CD4-positive, alpha-beta T cell treated with Interleukin-4 for 4 hours (primary cell): Measurements from ENCODE around the gene AUTS2.

ENCODE experiments used
- DNase-seq: peaks from one replicate; pipeline ENCODE4 v3.0.0-alpha.2; 2020

AUTS2 gene

DNA sequence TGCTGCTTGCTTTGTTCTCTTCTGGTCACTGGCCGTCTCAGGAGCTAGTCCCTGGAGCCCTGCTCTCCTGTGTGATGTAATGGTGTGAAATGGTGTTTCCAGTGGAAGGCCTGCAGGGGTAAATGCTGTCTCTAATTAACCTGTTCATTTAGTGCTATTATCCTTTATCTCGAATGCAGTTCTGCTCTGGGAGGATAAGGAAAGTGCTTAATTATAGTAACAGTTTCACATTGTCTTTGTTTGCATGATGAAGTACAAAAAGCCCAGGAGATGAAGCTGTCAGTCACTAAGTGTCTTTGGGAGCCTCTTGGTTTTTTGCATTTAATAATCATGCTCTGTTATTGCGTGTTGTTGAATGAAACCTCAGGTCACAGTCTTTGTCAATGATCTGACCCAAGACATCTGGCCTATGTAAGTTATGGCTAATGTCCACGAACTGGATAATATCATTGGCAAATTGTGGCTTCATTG, 778.3 kb downstream of the AUTS2 start:
- DNase-seq = no peak

DNA sequence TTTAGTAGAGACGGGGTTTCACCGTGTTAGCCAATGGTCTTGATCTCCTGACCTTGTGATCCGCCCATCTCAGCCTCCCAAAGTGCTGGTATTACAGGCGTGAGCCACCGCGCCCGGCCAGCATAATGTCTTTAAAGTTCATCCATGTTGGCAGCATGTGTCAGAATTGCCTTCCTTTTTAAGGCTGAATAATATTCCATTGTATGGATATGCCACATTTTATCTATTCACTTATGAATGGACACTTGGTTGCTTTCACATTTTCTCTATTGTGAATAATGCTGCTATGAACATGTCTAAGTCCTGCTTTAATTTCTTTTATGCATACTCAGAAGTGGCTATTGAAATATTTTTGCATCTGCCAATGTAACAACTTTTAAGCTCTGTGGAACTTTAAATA, 779.7 kb downstream of the AUTS2 start:
- no peak for DNase-seq

DNA sequence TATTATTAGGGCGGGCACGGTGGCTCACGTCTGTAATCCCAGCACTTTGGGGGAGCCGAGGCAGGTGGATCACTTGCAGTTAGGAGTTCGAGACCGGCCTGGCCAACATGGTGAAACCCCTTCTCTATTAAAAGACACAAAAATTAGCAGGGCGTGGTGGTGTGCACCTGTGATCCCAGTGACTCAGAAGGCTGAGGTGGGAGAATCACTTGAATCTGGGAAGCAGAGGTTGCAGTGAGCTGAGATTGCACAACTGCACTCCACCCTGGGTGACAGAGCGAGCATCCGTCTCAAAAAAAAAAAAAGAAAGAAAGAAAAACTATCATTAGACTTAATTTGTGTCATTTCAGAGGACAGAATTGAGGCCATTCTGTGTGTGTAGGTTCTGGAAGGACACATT, 780.9 kb downstream of the AUTS2 start:
- no peak for DNase-seq

DNA sequence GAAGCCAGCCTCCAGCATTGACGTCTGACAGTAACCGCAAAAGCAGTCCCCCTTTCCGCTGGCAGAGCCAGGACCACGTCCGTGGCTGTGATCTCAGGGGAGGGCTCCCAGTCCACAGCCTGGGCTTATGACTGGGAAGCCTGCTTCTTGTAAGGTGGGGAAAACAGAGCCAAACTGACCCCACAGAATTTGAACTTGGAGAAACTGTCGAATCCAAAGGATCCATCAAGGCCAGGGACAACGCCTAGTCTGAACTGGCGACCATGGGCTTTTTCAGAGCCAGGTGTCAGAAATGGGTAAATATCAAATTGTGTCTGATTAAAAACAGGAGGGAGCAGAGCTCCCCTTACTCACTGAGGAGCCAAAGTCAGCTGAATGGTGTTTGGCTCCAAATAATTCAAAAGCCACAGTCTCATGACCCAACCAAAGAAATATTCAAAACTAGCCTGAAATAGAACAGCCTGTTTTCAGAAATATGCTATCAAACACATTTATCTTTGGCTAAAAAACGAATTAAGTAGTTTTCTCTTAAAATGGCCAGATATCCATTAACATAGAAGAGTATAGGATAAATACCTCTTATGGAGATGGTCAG, 782.2 kb downstream of the AUTS2 start:
- DNase-seq = no peak

DNA sequence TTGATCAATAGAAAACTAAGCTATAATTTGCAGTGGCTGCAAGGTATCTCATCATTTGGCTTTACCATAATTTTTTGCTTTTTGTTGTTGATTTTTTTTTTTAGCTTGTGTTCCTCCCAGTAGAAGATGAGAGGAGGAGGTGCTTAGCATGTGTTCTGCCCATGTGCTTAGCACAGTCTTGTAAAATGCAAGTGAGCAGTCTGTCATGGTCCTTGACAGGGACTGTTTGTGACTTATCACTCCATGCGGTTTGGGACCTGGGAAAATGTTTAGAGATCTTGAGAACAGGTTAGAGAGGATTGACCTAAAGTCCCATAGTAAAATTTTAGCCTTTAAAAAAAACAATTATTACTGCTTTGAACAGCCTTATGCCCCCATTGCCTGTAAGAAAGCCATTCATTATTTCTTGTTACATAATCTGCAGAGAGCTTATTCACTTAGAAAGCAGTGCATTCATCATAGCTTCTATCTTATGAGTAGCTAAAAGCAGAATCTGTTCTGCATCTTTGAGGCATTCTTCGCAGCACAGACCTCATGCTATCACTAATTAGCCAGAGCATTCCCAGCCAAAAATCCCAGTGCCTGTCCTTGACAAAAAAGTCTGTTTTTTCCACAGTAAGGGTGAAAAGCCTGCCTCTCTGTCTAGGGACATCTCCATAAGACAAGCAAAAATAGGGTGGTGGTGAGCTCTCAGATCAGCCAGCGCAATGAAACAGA, 784.9 kb downstream of the AUTS2 start:
- no peak for DNase-seq

DNA sequence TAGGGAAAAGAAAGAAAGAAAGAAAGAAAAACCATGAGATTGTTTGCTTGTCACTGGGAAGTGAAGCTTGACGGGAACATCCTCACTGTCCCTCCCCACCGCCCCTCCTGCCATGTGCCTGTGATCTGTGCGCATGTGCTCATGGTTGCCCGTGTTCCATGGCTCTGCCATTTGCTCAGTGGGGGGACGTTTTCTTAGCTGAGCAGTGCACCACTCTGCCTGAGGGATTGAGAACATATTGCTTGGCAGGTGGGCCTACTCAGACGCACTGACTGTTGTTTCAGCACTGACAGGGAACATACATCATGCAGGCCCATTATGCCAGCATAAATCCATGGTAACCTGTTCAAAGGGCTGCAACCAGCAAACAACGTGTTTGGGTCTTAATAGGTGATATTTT, 785.7 kb downstream of the AUTS2 start:
- no peak for DNase-seq

DNA sequence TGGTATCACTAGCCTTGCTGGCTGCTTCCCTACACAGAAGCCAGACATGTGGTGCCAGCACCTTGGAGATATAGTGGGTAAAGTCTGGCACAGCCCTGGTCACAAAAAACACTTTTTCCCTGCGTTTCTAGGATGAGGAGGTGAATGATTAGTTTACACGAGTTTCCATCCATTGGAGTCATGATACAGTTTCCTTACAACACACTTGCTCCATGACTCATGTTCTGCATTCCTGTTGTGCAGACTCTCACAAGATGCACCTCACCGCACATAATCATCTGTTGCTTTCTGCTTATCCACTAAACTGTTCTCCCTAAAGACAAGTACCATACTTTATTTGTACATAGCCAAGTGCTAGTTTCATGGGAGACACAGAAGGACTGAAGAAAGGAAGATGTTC, 786.6 kb downstream of the AUTS2 start:
- DNase-seq = no peak

DNA sequence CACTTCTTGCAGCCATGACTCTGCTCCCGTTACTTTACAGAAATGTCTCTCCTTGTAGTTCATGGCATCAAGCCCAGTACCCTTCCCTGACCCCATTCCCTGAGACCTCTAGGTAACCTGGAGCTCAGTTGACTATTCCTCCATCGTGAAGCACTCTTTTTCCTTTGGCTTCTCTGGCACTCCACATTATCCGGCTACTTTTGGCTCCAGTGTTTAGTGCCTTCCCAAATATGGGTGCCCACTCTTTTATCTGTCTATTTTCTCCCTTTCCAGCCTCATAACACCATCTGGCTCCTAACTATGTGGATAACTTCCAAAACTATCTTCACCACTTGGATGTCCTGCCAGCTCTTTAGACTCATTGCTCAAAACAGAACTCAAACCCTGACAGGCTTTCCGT, 788.9 kb downstream of the AUTS2 start:
- DNase-seq = no peak

DNA sequence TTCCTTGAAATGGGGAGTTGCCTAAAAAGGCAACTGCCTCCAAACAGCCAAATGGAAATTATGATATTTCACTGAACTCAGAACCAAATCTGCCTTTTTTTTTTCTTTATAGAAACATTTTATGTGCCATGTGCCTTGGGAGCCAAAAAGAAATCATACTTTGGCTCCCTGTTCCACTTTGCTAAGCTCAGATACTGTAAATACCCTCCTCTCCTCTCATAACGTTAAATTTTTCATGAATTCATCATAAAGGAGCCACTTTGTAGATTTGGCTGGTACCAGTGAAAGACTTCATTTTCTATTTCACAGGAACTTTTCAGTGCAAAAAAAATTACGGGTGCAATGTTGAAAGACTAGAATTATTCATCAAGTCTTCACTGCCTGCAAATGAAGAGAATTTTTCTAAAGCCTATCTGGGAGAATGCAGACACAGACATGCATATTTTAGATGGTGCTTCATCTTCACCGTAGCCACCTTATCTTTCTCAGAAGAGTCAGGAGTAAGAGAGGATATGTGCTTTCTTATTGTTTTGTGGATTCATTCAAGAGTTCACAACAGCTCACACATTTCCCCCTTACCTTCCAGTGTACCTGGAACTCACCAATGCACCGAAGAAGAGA, 791.4 kb downstream of the AUTS2 start:
- DNase-seq = no peak

DNA sequence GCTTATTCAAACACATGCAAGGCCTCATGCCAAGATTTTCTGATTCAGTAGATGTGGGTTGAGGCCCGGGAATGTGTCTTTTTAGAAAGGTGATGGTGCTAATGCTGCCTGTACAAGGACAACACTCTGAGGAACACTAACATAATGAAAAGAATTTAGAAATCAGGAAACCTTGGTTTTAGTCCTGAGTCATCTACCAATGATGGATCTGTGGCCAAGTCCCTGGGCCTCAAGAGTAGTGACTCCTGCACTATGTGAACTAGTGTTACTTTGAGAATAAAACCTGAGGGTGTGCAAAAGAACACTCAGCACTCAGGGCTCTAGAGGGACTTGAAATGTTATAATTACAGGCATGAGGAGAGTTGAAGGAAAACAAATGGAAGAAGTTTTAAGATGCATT, 792.0 kb downstream of the AUTS2 start:
- no peak for DNase-seq

DNA sequence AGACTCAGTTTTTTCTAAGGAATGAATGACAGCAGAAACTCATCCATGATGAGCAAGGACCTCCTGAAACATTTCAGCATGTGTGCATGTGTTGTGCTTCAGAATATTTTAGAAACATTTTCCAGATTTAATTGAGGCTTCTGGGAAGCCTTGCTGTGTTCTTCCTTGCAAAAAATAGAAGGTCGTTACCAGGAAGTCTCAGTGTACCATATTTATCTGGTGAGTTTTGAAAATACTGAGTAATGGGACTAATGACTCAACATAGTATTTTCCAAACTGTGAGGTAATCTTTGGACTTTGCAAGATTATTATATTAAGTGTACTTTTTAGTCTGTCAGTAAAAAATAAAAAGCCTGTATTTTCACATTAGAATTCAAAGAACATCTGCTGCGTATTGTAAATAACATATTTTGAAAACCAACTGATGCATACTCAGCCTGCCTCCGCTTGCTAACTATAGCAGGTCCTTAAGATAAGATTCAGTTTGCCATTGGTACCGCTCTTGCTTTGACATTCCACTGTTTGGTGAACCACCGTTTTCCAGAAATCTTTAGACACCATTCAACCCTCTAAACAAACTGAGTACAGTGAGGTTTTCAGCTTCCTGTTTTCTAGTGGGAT, 794.1 kb downstream of the AUTS2 start:
- DNase-seq = no peak

DNA sequence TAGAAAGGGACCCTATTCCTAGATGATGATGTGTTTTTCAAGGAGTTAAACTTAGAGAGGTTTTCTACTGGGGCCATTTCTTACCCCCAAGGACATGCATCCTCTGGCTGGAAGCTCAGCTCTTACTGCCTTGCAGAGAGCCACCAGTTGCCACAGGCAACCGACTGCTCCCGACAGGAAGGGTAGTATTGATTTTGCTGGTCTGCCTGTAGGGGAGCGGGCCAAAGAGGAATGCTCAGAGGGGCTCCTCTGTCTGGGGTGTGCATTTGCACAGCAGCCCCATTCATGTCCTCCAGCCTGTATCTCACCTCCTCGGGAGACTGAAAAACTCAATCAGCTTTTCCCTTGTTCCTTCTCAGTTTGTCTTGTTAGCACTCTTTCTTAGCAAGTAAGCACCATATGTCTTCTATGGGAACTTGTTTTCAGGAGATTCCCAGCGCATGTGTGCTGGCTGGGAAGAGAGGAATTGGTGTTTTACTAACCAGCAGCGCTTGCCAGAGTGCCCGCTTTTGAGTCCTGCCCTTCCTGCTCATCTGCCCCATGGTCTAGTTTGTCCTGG, 794.7 kb downstream of the AUTS2 start:
- DNase-seq = no peak

DNA sequence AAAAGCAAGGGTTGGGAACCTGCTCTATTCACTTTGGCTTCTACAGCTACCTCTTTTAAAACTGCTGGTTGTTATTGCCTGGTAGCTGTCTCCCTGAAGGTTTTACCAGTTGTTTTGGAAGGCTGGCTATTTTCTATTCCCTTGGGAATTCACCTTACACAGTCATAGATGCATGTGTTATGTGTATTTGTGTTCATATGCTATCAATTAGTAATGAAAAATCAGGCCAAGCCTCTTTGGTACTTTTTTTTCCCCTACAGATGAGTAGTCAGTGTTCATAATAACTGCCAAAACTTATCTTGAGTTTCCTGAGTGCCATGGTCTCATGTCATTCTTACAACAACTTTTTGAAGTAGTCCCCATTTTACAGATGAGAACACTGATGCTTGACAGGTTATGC, 795.7 kb downstream of the AUTS2 start:
- no peak for DNase-seq

DNA sequence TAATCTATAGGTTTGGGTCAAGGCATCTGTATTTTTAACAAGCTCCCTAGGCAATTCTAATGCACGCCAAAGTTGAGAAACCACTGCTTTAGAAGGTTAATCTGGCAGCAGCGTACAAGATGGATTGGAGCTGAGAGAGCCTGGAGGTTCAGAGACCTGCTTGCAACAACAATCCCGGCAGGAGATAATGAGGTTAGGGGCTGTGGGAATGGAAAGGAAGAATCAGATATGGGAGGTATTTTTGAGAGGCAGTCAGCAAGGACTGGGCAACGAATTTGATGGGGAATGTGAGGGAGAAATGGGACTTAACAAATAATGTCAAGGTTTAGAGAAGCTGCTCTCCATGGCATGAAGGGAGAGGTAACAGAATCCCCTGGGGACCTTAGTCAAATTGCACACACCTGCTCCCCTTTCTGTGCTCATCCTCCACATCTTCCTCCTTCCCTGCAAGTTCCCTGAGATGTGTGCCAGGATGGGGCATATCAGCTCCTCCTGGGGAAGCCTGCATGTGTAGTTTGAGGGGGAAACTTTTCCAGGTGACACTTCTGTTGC, 802.6 kb downstream of the AUTS2 start:
- no peak for DNase-seq

DNA sequence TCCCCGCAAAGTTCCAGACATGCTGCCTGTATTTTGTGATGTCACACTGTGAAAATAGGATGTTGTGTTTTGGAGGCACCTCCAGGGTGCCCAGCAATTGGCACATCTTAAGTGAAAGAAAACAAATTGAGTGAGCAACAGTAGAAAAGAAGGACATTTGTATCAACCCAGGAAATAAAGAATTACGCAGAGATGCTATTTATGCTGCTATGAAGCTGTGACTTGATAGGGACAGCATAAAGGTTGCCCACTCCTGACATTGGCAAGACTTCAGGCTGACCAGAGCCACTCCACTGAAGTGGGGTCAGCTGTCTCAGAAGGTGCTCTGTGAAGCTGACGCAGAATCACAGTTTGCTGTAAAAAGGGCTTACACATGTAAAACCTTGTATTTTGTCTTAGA, 803.8 kb downstream of the AUTS2 start:
- DNase-seq = no peak

DNA sequence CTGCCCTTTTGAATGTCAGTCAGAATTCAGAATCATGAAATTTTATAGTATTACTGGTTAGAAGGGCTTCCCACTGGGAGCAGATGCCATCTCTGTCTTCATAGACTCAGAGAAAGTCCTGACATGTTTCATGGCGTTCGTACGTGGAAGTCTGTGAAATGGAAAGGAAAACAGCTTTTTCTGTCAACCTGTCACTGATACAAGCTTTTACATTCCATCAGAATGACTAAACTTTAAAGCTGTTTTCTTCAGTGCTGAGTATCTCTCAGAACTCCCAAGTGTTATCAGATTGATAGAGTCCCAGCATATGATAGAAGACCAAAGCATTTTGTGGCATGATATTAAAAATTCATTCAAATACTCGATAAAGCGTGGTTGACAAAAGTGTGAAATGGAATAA, 807.0 kb downstream of the AUTS2 start:
- DNase-seq = no peak

DNA sequence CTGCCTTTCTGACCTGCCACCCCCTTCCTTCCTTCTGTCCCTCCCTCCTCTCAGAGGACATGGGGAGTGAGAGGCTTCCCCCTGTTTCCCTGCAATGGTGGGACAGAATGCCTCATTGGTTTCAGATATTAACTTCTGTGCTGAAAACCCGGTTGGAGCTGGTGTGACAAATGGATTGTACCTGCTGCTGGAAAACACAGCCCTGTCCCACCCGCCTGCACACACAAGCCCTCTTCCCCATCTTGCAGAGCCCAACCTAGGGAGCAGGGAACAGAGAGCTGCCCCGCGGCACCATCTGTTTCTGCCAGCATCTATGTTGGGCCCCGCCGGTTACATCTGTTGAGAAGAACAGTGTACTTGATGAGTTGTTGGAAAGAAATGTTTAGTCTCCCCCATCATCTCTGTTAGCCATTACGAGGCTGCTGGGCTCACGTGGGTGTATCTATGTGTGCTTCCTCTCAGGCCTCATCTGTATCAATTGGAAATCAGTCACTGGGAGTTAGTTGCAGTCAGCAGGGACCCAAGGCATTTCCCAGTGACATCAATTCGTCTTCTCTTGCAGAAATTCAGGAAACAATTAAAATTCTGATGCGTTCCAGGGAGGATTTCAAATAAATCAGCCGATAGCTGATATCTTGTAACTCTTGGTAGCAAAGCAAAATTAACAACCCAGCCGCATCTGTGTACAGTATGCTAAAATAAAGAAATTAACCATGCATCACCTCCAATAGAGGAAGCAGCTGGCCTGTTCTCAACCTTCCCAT, 808.1 kb downstream of the AUTS2 start:
- no peak for DNase-seq

DNA sequence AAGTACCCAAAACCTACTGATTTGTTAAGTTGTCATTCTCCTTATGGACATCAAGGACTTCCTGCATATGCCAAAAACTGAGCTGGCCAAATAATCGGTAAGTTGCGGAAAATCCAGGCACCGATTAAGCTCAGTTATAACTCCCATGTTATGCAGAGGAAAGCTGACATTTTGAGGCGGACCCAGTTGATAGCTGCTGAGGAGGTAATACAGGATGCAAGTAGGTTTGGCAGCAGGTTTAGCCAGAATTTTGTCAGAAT, 808.6 kb downstream of the AUTS2 start:
- DNase-seq = no peak

DNA sequence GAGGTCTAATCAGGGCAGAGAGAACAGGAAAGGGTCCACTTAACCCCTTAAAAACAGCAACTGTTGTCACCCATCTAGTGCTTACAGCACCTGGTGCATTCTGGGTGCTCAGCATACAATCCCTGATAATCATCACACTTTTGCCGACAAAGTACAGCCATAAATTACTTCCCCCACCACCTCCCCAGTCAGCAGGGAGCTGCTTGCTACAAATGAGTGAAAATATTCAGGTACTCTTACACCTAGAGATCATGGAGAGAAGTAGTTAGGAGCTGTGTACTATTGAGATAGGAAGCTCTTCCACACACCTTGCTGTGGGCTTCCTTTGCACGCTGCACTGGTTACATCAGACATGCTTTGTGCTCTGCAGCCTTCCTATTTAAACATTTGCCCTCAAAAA, 810.2 kb downstream of the AUTS2 start:
- no peak for DNase-seq

DNA sequence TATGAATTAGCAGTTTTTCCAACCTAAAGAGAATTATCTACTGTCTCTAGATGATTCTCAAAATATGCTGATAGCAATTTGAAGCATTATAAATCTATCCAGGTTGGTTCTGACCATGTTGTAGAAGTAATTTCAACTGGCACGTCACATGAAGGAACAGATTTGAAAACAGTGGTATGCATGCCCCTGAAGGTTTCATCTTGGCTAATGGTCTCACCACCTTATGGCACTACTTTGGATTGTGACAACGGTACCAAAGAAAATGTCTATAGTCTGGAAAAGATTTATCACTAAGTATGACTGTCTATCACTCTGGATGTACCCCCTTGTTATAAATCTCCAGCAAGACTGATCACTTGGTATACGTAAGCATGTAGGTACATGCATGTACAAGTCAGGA, 810.6 kb downstream of the AUTS2 start:
- no peak for DNase-seq

DNA sequence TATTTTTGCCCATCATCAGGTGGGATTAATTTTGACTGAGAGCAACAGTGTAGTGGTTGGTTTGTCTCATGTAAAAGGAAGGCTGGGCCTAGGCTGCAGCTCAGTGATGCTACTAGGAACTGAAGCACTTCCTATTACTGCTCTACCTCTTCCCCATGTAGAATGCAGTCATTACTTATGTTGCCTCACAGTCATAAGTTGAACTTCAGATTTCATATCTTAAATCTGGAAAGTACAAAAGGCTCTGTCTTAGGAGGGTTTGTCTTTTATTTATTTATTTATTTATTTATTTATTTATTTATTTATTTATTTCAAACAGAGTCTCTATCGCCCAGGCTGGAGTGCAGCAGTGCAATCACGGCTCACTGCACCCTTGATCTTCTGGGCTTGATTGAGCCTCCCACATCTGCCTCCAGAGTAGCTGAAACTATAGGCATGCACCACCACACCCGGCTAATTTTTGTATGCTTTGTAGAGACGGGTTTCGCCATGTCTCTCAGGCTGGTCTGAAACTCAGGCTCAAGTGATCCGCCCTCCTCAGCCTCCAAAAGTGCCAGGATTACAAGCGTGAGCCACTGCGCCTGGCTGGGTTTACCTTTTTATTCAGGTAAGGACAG, 812.0 kb downstream of the AUTS2 start:
- DNase-seq = no peak

DNA sequence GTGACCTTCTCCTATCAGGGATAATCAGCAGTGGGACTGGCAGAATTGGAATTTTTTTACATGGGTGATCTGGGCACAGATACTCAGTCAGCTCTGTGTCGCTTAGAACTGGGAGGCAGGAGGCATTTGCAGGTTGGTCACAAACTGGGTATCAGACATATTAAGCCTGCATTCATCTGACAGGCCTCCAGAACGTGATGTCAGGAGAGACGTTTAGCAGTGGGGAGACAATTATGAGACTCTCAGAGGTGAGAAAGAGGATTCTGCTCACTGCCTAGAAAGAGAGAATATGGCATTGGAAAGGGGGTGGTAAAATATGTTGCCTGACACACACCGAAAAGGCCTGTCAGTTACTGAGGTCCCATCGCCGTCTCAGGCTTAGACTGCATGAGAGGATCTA, 816.1 kb downstream of the AUTS2 start:
- DNase-seq = no peak
